Left ventricle myocardium inferior (tissue), 1 donor: Measurements from ENCODE around the gene CACNA1C. TPM values are rescaled to one million over a fixed set of nuclear protein-coding genes. Genes with fewer than 3 reads are reported as not detected.
A peak's percentile ranks its signal among the peaks of the same experiment; 100 is the strongest.

Experiments
- DNase-seq: peaks from one replicate; pipeline ENCODE4 v3.0.0-alpha.2; 2020
- H3K27ac ChIP-seq: fragments of 200-600 bp; replicated peaks from 2 replicates; pipeline ENCODE4 v1.8.0; 2021
- H3K27me3 ChIP-seq: fragments of 200-600 bp; 2 replicates; pipeline ENCODE4 v1.8.0; 2021; ENCODE audit warnings: low read depth
- H3K36me3 ChIP-seq: fragments of 200-600 bp; 2 replicates; pipeline ENCODE4 v1.8.0; 2021
- H3K4me1 ChIP-seq: fragments of 200-600 bp; 2 replicates; pipeline ENCODE4 v1.8.0; 2021
- H3K4me3 ChIP-seq: fragments of 200-600 bp; 2 replicates; pipeline ENCODE4 v1.8.0; 2021; ENCODE audit warnings: mild to moderate bottlenecking, moderate library complexity
- H3K9me3 ChIP-seq: fragments of 200-600 bp; replicated peaks from 2 replicates; pipeline ENCODE4 v1.8.0; 2021
- CTCF ChIP-seq: fragments of 200-600 bp; IDR thresholded peaks from 2 replicates; pipeline ENCODE4 v1.8.0; 2021; ENCODE audit warnings: antibody characterized with exemption, mild to moderate bottlenecking, borderline replicate concordance
- intact Hi-C: fragments of 100-400 bp; cut with micrococcal nuclease; formaldehyde crosslinking; loops from one replicate; pipeline ENCODE4 v1.11.0; 2022
- total RNA-seq: library from RNA; stranded (reverse); fragmentation: NEBNext Ultra II Directional; extraction: Animal tissue kit (Norgen Biotek cat#: 25700); gene quantifications from one replicate; pipeline ENCODE4 v1.2.1, GENCODE V29; 2021
- donor health status: DM: no; HTN: yes; CAD: no; lungs with severe emphysema.

The CACNA1C gene
- total RNA-seq, 1 donor from 2014 or later: 137 TPM

- Histone ChIP-seq H3K4me3 (no peak overlapping the region), H3K36me3 (peaks cover 94% of the 10 kb centered on the region), H3K4me1 (peaks cover 4% of the 10 kb centered on the region), H3K27ac (no peak overlapping the region), H3K9me3 (no peaks in the 10 kb centered on the region), H3K27me3 (no peaks in the 10 kb centered on the region)
- intact Hi-C loops: no loop called here
- TF ChIP-seq CTCF: no peak
- no peak for DNase-seq
Measured at GRCh38 chr12:2608608-2608945, 555.8 kb downstream of the CACNA1C start.

- intact Hi-C loops: no loop called here
- Histone ChIP-seq H3K4me1 (peaks cover 7% of the 10 kb centered on the region), H3K4me3 (no peak overlapping the region), H3K36me3 (peaks cover 94% of the 10 kb centered on the region), H3K27me3 (no peaks in the 10 kb centered on the region), H3K9me3 (no peaks in the 10 kb centered on the region), H3K27ac (no peak overlapping the region)
- no peak for TF ChIP-seq CTCF
- no peak for DNase-seq
Measured at GRCh38 chr12:2609020-2609419, 556.2 kb downstream of the CACNA1C start.

- no peak for TF ChIP-seq CTCF
- Histone ChIP-seq H3K36me3 (peaks cover 94% of the 10 kb centered on the region), H3K4me3 (no peak overlapping the region), H3K4me1 (peaks cover 13% of the 10 kb centered on the region), H3K9me3 (no peaks in the 10 kb centered on the region), H3K27me3 (no peaks in the 10 kb centered on the region), H3K27ac (no peak overlapping the region)
- no peak for DNase-seq
- intact Hi-C loops: no loop called here
Measured at GRCh38 chr12:2610358-2610757, 557.6 kb downstream of the CACNA1C start.

GRCh38 chr12:2613326-2614073 lies 560.7 kb downstream of the CACNA1C start:
- H3K36me3 ChIP-seq: peaks cover 82% of the 10 kb centered on the region

GRCh38 chr12:2614341-2614740 lies 561.6 kb downstream of the CACNA1C start:
- peak overlapping the region; percentile 36 for H3K27ac ChIP-seq
- no peak overlapping the region for H3K4me3 ChIP-seq
- H3K36me3 ChIP-seq: peaks cover 82% of the 10 kb centered on the region
- no peaks in the 10 kb centered on the region for H3K27me3 ChIP-seq
- TF ChIP-seq CTCF: no peak
- intact Hi-C loops: no loop called here
- no peaks in the 10 kb centered on the region for H3K9me3 ChIP-seq
- no peak for DNase-seq
- H3K4me1 ChIP-seq: peaks cover 13% of the 10 kb centered on the region

More at GRCh38 chr12:2613326-2614073, 560.7 kb downstream of the CACNA1C start:
- no peak for DNase-seq
- no peak for TF ChIP-seq CTCF
- intact Hi-C loops: no loop called here
- H3K9me3 ChIP-seq: no peaks in the 10 kb centered on the region
- no peaks in the 10 kb centered on the region for H3K27me3 ChIP-seq
- peak overlapping the region; percentile 36 for H3K27ac ChIP-seq
- no peak overlapping the region for H3K4me3 ChIP-seq
- peaks cover 13% of the 10 kb centered on the region for H3K4me1 ChIP-seq
